Activated CD8-positive, alpha-beta memory T cell treated with anti-CD3 and anti-CD28 coated beads for 1 hour (primary cell): ENCODE measurements around the gene FAR2.
"Not testable (repeated sequence)": the region's sequence is repeated elsewhere in the genome, so short reads cannot be mapped to it uniquely, and the experiment has no call there.

Experiments used
- DNase-seq, 2 donors: peaks; one replicate each; pipeline ENCODE4 v3.0.0-alpha.2; 2020; ENCODE audit warnings: low read depth in 1 of 2; ENCODE audit errors: extremely low read depth in 1 of 2

The FAR2 gene

DNA sequence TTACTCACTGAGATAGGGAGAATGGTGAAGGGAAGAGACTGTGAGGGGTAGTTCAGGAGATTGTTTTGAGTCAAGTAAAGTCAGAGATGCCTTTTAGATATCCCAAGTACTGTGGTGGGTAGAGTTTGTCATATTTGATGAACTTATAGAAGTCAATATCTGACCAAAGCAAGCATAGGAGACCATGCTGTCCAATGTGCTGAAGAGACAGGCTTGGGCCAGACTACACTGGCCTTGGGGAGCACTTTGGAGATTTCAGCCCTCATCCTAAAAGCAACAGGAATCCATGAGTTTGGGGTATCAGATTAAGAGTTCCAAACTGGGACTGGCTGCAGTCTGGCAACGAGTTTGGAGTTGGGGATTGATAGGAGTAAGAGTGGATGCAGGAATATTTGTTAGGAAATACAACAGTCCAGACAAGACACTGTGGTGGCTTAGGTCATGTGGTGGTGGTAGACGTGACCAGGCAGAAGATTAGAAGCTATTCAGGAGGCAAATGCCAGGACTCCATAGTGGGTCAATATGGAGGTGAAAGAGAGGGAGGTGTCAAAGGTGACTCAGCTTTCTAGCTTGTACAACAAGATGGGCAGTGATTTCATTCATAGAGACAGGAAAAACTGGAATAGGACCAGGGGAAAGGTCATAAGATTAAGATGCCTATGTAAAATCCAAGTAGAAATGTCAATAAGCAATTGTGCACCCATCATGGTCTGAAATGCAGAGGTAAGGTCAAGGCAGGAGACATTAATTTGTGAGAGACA lies 81.9 kb downstream of the FAR2 start:
- DNase-seq, result no peak

DNA sequence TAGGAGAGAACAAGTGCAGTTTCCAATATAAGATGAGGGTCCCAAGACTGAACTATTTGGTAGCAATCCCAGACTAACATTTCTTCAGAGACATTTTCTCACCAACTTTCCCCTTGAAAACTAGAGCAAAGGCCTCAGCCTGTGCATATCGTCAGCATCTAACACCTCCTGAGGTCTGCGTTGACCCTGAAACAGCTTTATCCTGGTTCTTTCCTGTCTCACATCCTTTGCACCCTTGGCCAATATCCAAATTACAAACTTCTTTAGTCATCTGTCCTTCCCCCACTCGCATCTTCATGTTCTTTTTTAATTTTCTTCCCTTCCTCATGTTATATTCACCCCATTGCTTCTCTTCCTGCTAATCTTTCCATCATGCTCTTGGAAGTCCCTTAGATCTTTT lies 83.0 kb downstream of the FAR2 start:
- no peak for DNase-seq

DNA sequence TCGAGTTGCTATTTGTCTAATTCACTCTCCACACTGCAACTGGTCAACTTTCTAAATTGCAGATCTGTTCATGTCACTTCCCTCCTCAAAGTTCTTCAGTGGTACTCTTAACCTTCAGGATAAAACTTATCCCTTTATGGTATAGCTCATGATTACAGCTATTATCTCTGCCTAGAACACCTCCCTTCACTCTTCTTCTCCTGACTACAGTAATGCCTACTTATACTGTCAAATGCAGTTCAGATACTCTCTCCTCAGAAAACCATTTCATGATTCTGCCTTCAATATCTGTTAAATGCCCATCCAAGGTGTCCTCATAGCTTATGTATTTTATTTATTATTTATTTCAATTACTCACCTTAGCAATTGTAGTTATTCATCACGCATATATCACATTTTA lies 85.5 kb downstream of the FAR2 start:
- no peak for DNase-seq

DNA sequence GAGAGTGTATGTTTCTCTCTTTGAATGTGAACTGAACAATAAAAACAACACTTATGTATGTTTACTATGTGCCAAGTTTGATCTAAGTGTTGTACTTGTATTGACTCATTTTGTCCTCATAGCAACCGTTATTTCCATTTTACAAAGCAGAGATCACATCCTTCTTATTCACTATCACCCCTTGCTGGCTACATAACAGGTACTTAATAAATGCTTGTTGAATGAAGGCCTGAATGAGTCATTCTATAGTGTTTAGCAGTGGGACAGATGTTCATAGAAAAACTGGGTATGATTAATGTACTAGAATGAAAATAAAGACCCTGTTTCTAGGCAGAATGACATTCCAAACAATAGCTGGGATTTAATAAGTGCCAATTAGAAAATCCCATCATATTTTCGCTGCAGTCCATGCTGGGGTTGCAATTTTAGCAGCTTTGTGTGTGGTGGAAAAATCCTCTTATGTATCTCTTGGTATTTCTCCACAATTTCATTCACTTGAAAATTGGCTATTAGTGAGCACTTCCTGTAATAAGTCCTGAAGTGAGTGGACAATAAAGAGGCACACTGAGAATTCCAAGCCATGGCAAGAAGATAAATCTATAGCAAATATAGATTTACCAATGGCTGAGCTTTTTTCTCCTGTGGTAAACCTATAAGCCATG lies 86.0 kb downstream of the FAR2 start:
- no peak for DNase-seq

DNA sequence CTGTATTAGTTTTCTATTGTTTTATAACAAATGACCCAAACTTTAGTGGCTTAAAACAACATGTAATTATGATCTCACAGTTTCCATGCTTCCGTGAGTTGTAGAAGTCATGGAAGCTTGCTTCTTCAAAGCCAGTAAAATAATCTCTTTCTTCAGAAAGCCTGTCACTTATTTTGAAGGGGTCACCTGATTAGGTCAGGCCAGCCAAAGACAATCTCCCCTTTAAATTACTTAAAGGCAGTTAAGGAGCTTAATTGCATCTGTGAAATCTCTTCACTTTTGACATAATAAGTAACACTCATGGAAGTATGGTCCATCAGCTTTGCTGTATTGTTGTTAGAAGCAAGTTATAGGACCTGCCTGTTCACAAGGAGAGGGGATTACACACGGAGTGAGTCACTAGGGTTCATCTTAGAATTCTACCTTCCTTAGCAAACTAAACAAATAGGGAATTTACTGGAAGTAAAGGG lies 89.8 kb downstream of the FAR2 start:
- DNase-seq, result no peak

DNA sequence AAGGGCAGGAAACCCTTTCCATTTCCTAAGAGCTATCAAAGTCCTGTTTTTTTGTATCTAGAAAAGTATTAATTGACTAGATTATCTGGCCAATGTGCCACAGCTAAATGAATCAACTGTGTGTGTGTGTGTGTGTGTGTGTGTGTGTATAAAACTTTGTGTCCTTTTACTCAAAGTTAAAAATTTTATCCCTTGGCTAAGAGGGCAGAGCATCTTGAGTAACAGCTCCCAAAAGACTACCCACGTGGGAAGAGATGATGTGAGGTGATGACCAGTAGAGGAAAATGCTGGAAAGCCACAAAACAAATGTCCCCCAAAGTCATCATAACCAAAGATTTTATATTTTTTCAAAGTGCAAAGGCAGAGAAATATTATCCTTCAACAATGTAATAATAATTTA lies 90.3 kb downstream of the FAR2 start:
- no peak for DNase-seq

DNA sequence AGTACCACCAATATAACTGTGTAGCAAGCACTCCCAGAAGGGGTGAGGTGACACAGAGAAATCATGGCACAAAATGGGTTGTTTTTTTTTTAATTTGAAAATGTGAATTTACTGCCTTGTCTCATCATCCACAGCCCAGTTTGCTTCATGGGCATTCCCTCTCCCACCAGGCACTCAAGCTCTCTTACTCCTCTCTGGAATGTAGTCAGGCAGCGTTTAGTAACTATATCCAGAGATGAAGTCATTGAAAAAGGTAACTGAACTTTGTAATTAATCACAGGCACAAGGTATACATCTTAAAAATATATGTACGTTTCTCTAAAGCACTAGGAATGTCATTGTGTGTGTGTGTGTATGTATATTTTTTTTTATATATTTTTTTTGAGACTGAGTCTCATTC lies 91.4 kb downstream of the FAR2 start:
- no peak for DNase-seq

DNA sequence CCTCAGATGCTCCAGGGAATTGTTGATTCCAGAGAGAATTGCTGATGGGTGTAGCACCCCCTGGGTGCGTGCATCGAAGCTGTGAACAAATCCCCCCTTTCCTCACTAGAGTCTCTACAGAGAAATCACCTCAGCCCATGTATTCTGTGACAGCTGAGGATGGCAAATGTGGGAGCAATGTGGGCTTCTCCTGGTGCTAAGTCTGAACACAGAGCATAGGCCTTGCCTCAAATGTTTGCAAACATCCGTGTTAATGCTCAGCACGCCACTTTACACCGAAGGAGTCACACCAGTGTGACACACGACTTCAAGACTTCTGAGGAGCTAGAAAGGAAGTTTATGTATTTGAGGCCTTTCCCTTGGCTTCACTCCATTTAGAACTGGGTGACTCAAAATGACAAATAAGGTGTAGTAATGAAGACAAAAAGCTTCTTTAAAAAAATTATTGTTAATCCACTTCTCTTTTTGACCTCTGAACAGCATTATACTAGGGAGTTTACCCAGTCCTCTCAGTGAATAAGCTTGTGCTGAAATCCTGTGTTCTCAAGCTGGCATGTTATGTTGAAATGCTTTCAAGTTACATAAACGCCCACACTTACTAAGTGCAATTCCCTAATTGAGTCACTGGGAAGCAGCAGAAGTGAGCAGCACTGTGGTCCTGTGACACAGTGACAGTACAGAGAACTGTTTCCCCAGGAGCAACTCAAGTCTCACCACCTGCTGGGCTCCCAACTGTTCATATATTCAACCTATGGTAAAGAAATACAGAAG lies 92.9 kb downstream of the FAR2 start:
- DNase-seq, result no peak

DNA sequence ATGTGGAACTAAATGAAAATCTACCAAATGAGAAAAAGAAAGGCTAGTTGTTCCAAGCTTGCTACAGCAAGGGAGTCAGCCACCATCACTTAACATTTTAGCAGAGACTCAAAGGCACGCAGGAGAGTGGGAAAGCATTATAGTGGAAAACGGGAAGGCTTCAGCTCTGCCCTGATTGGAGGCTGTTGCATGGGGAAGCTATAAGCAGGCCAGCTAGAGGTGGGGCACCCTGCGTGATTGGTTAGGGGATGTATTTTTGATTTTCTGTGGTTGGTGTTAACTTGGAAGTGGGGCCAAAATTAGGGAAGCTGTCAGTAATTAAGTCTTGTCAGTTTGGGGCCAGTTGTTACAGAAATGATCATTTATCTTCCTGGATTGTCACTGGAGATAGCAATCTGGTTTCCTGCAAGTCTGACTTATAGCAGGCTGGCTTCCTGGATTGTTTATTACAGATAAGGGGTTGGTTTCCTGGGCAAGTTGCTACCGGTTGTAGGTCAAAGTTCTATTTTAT lies 93.9 kb downstream of the FAR2 start:
- no peak for DNase-seq

DNA sequence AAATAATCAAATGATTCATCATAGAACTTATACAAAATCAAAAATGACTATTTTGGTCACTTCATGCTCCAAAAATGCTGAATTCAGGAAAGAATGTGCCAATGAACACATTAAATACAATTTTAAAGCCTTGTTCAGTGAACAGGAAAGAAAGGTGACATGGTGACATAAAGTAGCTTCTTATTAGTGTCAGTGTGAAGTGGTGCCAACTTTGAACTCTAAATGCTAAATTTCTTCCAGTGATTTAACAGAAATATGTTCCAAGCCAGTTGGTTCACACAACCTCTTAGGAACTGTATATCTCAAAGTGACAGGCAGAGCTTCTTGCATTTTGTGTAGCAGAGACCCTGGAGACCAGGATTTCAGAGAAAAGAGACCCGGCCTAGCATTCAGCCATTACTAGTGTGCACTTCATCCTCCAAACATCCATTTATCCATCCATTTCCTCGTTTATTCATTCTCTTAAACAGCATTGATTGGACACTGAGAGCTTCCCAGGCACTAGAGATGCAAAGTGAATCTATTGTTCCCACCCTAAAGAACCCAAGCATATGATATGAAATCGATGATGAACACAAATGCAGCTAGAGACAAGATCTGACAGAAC lies 95.2 kb downstream of the FAR2 start:
- DNase-seq, result no peak

DNA sequence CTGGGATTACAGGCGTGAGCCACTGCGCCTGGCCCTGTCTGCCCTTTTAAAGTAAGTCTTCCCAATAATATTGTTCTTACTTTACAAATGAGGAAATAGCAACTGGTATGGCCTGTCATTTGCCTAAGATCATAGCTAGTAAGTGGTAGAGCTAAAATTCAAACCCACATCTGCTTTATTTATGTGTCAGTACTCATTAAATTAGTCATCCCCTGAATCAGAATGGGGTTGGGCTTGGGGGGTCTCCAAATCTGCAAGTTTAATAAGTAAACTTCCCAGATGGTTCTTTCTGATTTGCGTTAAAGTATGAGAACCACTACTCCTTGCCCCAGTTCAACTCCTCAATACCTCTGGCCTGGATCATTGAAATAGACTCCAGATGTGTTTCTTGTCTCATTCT lies 96.2 kb downstream of the FAR2 start:
- DNase-seq, result no peak

DNA sequence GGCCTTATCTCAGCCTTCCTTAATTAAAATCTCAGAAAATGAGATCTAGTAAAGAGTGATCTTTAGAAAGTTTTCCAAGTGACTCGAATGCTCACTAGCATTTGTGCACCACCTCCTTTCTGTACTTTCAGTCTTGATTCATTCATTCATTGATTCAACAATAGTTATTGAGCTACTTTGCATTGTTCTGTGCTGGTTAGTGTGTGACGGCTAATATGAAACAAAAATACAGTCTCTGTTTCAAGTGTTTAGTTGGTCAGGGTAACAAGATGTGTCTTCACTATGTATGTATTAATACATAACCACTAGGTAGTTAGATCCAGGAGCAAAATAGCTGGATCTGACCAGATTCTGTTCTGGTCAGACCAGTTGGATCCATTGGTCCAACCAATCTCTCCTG lies 100.9 kb downstream of the FAR2 start:
- no peak for DNase-seq

DNA sequence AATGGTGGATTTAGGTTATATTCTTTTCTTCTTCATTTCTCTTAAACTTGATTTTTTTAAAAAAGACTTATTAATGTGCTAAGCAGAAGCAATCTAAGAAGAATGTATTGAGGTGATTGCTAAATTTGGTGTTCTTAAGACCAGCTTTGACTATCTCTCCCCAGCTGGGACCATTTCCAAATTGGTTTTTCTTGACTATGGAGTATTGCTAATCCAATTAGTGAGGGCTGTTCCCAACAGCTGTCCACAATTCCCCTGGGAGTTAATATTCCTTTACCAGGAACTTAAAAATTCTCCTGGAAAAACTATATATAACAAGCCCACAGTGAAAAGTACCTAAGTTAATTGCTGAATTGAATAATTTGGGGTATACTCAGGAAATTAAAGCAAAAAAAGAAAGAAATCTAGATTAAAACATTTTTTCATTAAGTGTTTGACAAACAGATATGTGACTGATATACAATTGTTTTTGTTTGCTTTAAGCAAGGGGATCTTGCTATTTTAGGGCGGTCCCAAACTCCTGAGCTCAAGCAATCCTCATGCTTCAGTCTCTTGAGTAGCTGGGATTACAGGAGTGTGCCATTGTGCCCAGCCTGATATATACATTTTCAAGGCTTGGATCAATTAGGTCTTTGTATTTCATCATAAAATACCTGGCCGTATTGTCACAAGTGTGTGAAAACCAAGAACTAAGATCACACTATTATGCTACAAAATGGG lies 105.0 kb downstream of the FAR2 start:
- DNase-seq, result no peak

DNA sequence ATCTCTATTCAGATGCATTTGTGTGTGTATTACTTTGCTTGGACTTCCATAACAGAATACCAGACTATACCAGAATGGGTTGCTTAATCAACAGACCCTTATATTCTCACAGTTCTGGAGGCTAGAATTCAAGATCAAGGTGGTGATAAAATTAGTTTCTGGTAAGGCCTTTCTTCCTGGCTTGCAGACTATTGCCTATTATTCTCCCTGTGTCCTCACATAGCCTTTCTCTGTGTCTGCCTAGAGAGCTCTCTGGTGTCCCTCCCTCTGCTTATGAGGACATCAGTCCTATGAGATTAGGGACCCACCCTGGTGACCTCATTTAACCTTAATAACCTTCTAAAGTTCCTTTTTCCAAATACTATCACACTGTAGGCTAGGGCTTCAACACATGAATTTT lies 106.0 kb downstream of the FAR2 start:
- DNase-seq, result no peak

DNA sequence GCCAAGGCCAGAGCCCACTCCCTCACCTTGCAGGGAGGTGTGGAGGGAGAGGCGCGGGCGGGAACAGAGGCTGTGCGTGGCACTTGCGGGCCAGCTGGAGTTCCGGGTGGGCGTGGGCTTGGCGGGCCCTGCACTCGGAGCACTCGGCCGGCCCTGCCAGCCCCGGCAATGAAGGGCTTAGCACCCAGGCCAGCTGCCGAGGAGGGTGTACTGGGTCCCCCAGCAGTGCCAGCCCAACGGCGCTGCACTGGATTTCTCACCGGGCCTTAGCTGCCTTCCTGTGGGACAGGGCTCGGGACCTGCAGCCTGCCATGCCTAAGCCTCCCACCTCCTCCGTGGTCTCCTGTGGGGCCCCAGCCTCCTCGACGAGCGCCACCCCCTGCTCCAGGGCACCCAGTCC lies 107.5 kb downstream of the FAR2 start:
- no peak for DNase-seq

DNA sequence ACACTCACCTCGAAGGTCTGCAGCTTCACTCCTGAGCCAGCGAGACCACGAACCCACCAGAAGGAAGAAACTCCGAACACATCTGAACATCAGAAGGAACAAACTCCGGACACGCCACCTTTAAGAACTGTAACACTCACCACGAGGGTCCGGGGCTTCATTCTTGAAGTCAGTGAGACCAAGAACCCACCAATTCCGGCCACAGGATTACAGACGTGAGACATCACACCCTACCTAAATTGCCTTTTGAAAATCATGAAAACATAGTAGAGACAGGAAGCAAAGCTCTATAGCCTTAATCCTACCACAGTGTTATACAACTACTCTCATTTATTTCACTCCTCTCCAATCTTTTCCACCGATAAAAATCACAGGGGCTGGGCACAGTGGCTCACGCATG lies 108.6 kb downstream of the FAR2 start:
- DNase-seq, result not testable (repeated sequence)

DNA sequence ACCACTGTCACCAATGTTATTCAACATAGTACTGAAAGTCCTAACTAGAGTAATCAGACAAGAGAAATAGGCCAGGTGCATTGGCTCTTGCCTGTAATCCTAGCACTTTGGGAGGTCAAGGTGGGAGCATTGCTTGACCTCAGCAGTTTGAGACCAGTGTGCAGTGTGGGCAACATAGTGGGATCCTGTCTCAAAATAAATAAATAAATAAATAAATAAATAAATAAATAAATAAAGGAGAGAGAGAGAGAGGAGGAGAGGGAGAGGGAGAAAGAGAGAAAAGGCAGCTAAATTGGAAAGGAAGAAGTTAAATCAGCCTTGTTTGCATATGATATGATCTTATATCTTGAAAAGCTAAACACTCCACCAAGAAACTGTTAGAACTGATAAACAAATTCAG lies 115.3 kb downstream of the FAR2 start:
- no peak for DNase-seq

DNA sequence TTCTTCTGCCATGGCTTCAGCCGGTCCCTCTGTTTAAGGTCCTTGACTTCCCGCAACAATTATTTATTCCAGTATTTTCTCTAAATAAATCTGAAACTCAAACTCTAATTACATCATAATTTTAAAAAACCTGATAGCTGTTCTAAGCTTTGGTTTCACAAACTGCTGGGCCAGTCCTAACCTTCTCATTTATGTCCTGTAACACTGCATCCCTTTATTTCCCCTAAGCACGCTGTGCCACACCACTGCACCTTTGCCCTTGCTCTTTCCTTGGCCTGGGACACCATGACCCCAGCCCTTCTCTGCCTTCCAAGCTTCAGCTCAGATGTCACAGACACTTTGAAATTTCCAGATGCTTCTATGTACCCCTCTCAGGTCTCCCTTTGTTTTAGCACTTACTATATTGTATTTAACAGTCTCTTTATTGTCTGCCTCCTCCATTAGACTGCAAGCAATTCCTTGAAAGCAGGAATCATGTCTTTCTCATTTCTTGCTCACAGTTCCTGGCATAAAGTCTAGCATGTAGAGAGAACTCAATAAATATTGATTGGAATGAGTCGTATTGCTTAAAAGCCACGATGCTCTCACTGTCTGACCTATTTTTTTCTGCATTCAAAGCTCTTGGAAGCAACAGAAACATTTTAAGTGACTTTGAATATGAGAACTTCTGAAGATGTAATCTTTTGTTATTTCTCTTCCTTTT lies 120.8 kb downstream of the FAR2 start:
- no peak for DNase-seq

DNA sequence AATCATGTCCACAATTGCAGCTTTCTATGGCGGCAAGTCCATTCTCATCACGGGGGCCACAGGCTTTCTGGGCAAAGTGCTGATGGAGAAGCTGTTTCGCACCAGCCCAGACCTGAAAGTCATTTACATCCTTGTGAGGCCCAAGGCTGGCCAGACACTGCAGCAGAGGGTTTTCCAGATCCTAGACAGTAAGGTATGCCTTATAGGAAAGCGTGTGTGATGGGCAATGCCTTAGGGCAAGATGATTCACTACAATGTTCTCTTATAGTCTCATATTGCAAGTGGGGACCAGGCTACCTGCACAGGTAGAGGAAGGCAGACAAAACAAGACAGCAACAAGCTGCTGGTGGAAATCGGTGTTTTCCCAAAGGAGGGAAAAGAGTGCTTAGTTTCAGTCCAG lies 121.4 kb downstream of the FAR2 start:
- no peak for DNase-seq
